ENCODE measurements around the gene KNSTRN.

KNSTRN gene

GRCh38 chr15:40425681-40426080, 43.2 kb downstream of the KNSTRN start:
- DNase-seq (ENCODE audit: low read depth in 3 of 3, low spot score in 1 of 3): no peak

GRCh38 chr15:40427188-40427587, 44.7 kb downstream of the KNSTRN start:
- no peak for DNase-seq (ENCODE audit: low read depth in 3 of 3, low spot score in 1 of 3)

- DNase-seq (ENCODE audit: low read depth in 3 of 3, low spot score in 1 of 3): no peak
Observed at GRCh38 chr15:40428185-40428584, 45.7 kb downstream of the KNSTRN start.

- no peak for DNase-seq (ENCODE audit: low read depth in 3 of 3, low spot score in 1 of 3)
Observed at GRCh38 chr15:40429068-40429710, 46.7 kb downstream of the KNSTRN start.

GRCh38 chr15:40430271-40430805, 47.8 kb downstream of the KNSTRN start:
- no peak for DNase-seq (ENCODE audit: low read depth in 3 of 3, low spot score in 1 of 3)

- DNase-seq (ENCODE audit: low read depth in 3 of 3, low spot score in 1 of 3): no peak
Observed at GRCh38 chr15:40435023-40435709, 52.6 kb downstream of the KNSTRN start.

GRCh38 chr15:40435710-40436089, 53.2 kb downstream of the KNSTRN start:
- no peak for DNase-seq (ENCODE audit: low read depth in 3 of 3, low spot score in 1 of 3)

GRCh38 chr15:40436116-40436891, 53.8 kb downstream of the KNSTRN start:
- DNase-seq (ENCODE audit: low read depth in 3 of 3, low spot score in 1 of 3): no peak

GRCh38 chr15:40436892-40437751, 54.6 kb downstream of the KNSTRN start:
- no peak for DNase-seq (ENCODE audit: low read depth in 3 of 3, low spot score in 1 of 3)

- DNase-seq (ENCODE audit: low read depth in 3 of 3, low spot score in 1 of 3): no peak
Observed at GRCh38 chr15:40437752-40438687, 55.5 kb downstream of the KNSTRN start.

- DNase-seq (ENCODE audit: low read depth in 3 of 3, low spot score in 1 of 3): no peak
Observed at GRCh38 chr15:40438712-40439111, 56.2 kb downstream of the KNSTRN start.

GRCh38 chr15:40439461-40439959, 57.0 kb downstream of the KNSTRN start:
- DNase-seq (ENCODE audit: low read depth in 3 of 3, low spot score in 1 of 3): no peak

GRCh38 chr15:40439960-40440742, 57.6 kb downstream of the KNSTRN start:
- DNase-seq (ENCODE audit: low read depth in 3 of 3, low spot score in 1 of 3): no peak

- DNase-seq (ENCODE audit: low read depth in 3 of 3, low spot score in 1 of 3): peak; percentile 80 to 92 (median 90)
Observed at GRCh38 chr15:40440743-40441564, 58.4 kb downstream of the KNSTRN start, which contains the start of gene BAHD1. BAHD1 (plus strand) TSS chr15:40440953; CDS start chr15:40458465, 17,512 bp downstream.

- DNase-seq (ENCODE audit: low read depth in 3 of 3, low spot score in 1 of 3): no peak
Observed at GRCh38 chr15:40441565-40442531, 59.3 kb downstream of the KNSTRN start.

- DNase-seq (ENCODE audit: low read depth in 3 of 3, low spot score in 1 of 3): no peak
Observed at GRCh38 chr15:40443255-40443654, 60.7 kb downstream of the KNSTRN start.

- no peak for DNase-seq (ENCODE audit: low read depth in 3 of 3, low spot score in 1 of 3)
Observed at GRCh38 chr15:40443846-40444245, 61.3 kb downstream of the KNSTRN start.
